Measurements from ENCODE around the gene VSIG10L. TPM values are rescaled to one million over a fixed set of nuclear protein-coding genes. Genes with fewer than 3 reads are reported as not detected.

VSIG10L gene
- 10 to 100 TPM; 20.4 to 35.6 (median 28.8) TPM for total RNA-seq

DNA sequence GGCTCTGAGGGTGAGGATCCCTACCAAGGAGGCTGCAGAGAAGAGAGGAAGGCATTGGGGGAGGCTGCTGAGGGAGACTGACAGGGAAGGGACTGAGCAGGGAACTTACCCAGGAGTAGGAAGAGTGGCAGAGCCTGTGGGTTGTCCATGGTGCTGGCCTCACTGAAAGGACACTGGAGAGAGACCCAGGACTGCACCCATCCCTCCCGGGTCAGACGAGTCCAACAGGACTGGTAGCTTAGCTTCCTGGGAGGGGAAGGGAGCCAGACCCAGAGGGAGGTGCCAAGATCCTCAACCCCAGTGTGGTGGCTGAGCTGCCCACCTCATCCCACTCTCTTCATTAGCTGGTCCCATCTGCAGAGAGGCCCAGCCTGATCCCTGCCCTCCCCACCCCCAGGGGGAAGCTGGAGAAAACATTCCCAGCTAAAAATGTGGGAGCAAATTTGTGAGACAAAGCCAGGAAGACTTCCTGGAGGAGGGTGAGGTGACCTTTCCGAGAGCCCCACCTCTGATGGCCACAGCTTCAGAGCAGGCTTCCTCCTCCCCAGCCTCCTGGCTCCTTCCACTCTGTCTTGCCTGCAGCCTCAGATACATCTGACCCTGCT is at the start of gene VSIG10L:
Gene VSIG10L (minus strand): TSS at position 164 of the 605 bp plus-strand sequence. CDS start 15 bp downstream, at position 149.
- Histone ChIP-seq H3K4me3 (peak within 1 kb of the TSS; percentile 69), H3K27ac (peak within 1 kb of the TSS; percentile 24), H3K36me3 (peaks cover 23% of the 10 kb centered on the region), H3K9me3 (no peaks in the 10 kb centered on the region), H3K27me3 (no peaks in the 10 kb centered on the region), H3K4me1 (peaks cover 19% of the 10 kb centered on the region)
- DNase-seq (ENCODE audit: low spot score in 2 of 2): no peak
- TF ChIP-seq, protein P1, sequence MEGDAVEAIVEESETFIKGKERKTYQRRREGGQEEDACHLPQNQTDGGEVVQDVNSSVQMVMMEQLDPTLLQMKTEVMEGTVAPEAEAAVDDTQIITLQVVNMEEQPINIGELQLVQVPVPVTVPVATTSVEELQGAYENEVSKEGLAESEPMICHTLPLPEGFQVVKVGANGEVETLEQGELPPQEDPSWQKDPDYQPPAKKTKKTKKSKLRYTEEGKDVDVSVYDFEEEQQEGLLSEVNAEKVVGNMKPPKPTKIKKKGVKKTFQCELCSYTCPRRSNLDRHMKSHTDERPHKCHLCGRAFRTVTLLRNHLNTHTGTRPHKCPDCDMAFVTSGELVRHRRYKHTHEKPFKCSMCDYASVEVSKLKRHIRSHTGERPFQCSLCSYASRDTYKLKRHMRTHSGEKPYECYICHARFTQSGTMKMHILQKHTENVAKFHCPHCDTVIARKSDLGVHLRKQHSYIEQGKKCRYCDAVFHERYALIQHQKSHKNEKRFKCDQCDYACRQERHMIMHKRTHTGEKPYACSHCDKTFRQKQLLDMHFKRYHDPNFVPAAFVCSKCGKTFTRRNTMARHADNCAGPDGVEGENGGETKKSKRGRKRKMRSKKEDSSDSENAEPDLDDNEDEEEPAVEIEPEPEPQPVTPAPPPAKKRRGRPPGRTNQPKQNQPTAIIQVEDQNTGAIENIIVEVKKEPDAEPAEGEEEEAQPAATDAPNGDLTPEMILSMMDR (IDR thresholded peaks at IDR 0.05): no peak
- TF ChIP-seq POLR2A (IDR thresholded peaks at IDR 0.05) (no peak), EP300 (IDR thresholded peaks at IDR 0.05) (no peak), POLR2AphosphoS5 (IDR thresholded peaks at IDR 0.05) (no peak)
- WGBS: 51% methylated on average over 3 of the region's 3 CpGs

DNA sequence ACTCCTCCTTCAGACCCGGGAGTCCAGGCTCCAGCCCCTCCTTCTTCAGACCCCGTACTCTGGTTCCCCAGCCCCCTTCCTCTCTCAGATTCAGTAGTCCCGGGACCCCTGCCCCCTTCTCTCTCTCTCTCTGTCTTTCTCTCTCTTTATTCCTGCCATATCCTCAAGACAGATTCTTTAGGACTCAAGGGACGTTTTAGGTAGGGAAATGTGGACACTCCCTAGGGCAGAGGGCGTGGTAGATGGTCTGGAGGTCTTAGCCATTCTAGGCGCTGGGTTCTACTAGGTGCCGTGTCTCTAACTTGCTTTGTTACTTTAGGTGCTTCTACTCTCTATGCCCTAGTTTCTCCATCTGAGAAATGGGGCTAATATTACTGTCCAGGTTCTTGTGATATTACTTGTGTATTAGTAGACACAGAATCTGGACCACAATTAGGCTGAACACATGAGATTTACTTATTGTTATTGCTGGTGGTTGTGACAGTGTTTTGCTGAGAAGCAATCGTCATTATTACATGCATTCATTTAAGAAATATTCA is 49.2 kb upstream of the VSIG10L start:
- DNase-seq (ENCODE audit: low spot score in 2 of 2): no peak
- H3K27ac ChIP-seq: no peak overlapping the region
- TF ChIP-seq POLR2AphosphoS5 (IDR thresholded peaks at IDR 0.05): no peak
- TF ChIP-seq, protein P1 (IDR thresholded peaks at IDR 0.05): no peak
- no peak for TF ChIP-seq EP300 (IDR thresholded peaks at IDR 0.05)
- no peak for TF ChIP-seq POLR2A (IDR thresholded peaks at IDR 0.05)
- WGBS: 66% methylated on average over 8 of the region's 8 CpGs
- no peaks in the 10 kb centered on the region for H3K27me3 ChIP-seq
- no peak overlapping the region for H3K4me3 ChIP-seq
- no peaks in the 10 kb centered on the region for H3K36me3 ChIP-seq
- H3K4me1 ChIP-seq: peaks cover 11% of the 10 kb centered on the region
- no peaks in the 10 kb centered on the region for H3K9me3 ChIP-seq

DNA sequence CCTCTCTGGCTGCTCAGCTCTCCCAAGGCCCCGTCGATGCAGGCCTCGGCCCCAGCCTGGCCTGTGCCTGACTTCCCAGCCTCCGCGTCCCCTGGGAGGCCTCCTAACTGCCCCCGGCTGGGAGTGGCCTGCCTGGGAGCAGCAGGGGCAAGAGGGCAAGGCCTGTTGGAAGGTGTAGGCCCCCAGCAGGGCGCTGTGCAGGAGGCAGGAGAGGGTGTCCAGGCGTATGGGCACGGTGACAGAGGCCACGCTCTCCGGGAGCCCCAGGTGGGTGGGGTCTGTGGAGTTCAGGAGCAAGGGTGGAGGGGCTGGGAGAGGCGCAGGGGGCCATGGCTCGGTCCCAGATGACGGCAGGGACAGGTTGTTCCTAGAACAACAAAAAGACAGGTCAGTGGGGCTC is 47.2 kb upstream of the VSIG10L start:
- WGBS: 89% methylated on average over 14 of the region's 14 CpGs
- no peak overlapping the region for H3K27ac ChIP-seq
- DNase-seq (ENCODE audit: low spot score in 2 of 2): no peak
- no peaks in the 10 kb centered on the region for H3K36me3 ChIP-seq
- H3K9me3 ChIP-seq: no peaks in the 10 kb centered on the region
- peaks cover 4% of the 10 kb centered on the region for H3K4me1 ChIP-seq
- no peak overlapping the region for H3K4me3 ChIP-seq
- TF ChIP-seq POLR2A (IDR thresholded peaks at IDR 0.05) (no peak), POLR2AphosphoS5 (IDR thresholded peaks at IDR 0.05) (no peak)
- H3K27me3 ChIP-seq: no peaks in the 10 kb centered on the region

DNA sequence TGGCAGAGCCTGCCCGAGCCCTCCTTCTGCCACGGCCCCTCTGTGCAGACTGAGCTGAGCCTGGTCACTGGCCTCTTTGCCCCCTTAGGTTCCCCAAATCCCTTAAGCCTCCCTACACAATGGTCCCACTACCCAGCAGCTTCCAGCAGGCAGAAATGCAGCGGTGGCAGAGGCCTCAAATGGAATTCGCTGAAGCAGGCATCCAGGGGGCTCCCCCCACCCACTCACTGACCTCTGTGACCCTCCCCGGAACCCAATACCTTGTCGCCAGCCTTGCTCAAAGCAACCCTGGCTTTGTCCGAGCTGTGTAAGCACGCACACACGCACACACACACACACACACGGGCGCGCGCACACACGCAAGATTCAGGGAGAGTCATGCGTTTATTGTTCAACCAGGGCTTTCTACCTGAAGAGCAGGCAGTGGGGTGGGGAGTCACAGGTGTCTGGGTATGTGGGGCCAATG is 46.0 kb upstream of the VSIG10L start, which contains the start of gene LIM2:
Gene LIM2 (minus strand): TSS at position 51 of the 466 bp plus-strand sequence. CDS start 531 bp downstream, outside the sequence.
- WGBS: 90% methylated on average over 13 of the region's 15 CpGs
- no peak for DNase-seq (ENCODE audit: low spot score in 2 of 2)
- no peaks in the 10 kb centered on the region for H3K27me3 ChIP-seq
- TF ChIP-seq POLR2AphosphoS5 (IDR thresholded peaks at IDR 0.05): no peak
- no peak for TF ChIP-seq EP300 (IDR thresholded peaks at IDR 0.05)
- no peak for TF ChIP-seq POLR2A (IDR thresholded peaks at IDR 0.05)
- TF ChIP-seq, protein P1 (IDR thresholded peaks at IDR 0.05): no peak
- H3K36me3 ChIP-seq: no peaks in the 10 kb centered on the region
- H3K4me3 ChIP-seq: no peak within 1 kb of the TSS
- H3K27ac ChIP-seq: no peak within 1 kb of the TSS
- H3K4me1 ChIP-seq: no peaks in the 10 kb centered on the region
- H3K9me3 ChIP-seq: no peaks in the 10 kb centered on the region

DNA sequence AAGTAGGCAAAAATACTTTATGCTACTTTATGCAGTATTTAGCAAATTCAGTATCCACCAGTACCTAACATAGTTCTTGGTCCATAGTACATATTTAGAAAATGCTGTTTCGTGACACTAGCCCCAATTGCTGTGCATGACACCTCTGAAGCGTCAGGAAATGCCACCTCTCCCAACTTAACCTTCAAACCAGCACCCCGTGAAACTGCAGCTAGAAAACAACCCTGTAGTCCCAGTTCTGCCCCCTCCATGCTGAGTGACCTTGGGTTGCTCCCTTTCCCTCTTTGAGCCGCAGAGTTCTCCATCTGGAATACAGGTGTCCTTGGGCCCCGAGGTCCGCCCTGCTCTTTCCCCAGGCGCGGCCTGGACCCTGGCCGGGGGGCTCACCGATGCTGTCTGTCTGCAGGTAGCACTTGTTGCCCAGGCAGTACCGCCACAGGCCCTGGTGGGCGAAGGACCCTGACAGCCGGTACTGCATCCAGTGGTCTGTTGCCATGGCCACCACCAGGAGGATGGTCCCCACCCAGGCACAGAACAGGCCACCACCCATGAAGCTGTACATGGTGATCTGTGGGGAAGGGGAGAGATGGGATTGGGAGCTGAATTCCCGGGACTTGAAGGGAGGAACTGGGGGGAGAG is 45.1 kb upstream of the VSIG10L start:
- Histone ChIP-seq H3K27me3 (no peaks in the 10 kb centered on the region), H3K4me1 (no peaks in the 10 kb centered on the region), H3K27ac (no peak overlapping the region), H3K9me3 (no peaks in the 10 kb centered on the region), H3K4me3 (no peak overlapping the region), H3K36me3 (no peaks in the 10 kb centered on the region)
- DNase-seq (ENCODE audit: low spot score in 2 of 2): no peak
- WGBS: 73% methylated on average over 8 of the region's 14 CpGs
- TF ChIP-seq POLR2A (IDR thresholded peaks at IDR 0.05): no peak
- no peak for TF ChIP-seq POLR2AphosphoS5 (IDR thresholded peaks at IDR 0.05)
- TF ChIP-seq EP300 (IDR thresholded peaks at IDR 0.05): no peak
- TF ChIP-seq, protein P1 (IDR thresholded peaks at IDR 0.05): no peak
